Panc1 (cell line): ENCODE measurements around the gene AARS1.

Experiments used
- POLR2AphosphoS5 ChIP-seq: IDR thresholded peaks from 2 replicates; pipeline ENCODE4 v1.6.1; 2012; ENCODE audit warnings: mild to moderate bottlenecking, low read depth, low read length, moderate library complexity
- SIN3A ChIP-seq: IDR thresholded peaks from 2 replicates; pipeline ENCODE4 v1.6.1; 2012; ENCODE audit warnings: low read depth, mild to moderate bottlenecking, low read length, moderate library complexity, borderline replicate concordance; ENCODE audit not compliant: insufficient read depth
- TCF7L2 ChIP-seq: IDR thresholded peaks from 2 replicates; pipeline ENCODE4 v1.6.1; 2011; ENCODE audit warnings: mild to moderate bottlenecking, low read depth, low read length, inconsistent platforms
- TF ChIP-seq, protein P1 (sequence below): fragments of 450-650 bp; IDR thresholded peaks from 2 replicates; pipeline ENCODE4 v1.5.1; 2017; ENCODE audit warnings: mild to moderate bottlenecking
- TF ChIP-seq, protein P2 (sequence below), 2 experiments: IDR thresholded peaks; 2 replicates each; pipeline ENCODE4 v1.6.1; 2011 to 2012; ENCODE audit warnings: low read depth in 2 of 2, control low read depth in 1 of 2, low read length in 1 of 2, mild to moderate bottlenecking in 1 of 2, moderate library complexity in 1 of 2; ENCODE audit not compliant: insufficient read depth in 1 of 2

DNA sequence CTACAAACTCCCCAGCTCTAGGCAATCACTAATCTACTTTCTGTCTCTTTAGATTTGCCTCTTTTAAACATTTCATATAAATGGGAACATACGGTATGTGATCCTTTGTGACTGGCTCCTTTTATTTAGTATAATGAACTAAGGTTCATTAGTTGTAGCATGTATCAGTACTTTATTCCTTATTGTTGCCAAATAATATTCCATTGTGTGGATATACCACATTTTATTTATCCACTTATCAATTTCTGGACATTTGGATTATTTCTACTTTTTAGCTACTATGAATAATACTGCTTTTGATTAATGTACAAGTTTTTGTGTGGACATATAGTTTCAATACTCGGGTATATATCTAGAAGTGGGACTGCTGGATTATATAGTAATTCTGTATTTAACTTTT is 17.6 kb upstream of the AARS1 start:
- TF ChIP-seq, protein P1, sequence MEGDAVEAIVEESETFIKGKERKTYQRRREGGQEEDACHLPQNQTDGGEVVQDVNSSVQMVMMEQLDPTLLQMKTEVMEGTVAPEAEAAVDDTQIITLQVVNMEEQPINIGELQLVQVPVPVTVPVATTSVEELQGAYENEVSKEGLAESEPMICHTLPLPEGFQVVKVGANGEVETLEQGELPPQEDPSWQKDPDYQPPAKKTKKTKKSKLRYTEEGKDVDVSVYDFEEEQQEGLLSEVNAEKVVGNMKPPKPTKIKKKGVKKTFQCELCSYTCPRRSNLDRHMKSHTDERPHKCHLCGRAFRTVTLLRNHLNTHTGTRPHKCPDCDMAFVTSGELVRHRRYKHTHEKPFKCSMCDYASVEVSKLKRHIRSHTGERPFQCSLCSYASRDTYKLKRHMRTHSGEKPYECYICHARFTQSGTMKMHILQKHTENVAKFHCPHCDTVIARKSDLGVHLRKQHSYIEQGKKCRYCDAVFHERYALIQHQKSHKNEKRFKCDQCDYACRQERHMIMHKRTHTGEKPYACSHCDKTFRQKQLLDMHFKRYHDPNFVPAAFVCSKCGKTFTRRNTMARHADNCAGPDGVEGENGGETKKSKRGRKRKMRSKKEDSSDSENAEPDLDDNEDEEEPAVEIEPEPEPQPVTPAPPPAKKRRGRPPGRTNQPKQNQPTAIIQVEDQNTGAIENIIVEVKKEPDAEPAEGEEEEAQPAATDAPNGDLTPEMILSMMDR, result no peak
- TF ChIP-seq SIN3A (no peak), POLR2AphosphoS5 (no peak), TCF7L2 (no peak)
- TF ChIP-seq, protein P2, sequence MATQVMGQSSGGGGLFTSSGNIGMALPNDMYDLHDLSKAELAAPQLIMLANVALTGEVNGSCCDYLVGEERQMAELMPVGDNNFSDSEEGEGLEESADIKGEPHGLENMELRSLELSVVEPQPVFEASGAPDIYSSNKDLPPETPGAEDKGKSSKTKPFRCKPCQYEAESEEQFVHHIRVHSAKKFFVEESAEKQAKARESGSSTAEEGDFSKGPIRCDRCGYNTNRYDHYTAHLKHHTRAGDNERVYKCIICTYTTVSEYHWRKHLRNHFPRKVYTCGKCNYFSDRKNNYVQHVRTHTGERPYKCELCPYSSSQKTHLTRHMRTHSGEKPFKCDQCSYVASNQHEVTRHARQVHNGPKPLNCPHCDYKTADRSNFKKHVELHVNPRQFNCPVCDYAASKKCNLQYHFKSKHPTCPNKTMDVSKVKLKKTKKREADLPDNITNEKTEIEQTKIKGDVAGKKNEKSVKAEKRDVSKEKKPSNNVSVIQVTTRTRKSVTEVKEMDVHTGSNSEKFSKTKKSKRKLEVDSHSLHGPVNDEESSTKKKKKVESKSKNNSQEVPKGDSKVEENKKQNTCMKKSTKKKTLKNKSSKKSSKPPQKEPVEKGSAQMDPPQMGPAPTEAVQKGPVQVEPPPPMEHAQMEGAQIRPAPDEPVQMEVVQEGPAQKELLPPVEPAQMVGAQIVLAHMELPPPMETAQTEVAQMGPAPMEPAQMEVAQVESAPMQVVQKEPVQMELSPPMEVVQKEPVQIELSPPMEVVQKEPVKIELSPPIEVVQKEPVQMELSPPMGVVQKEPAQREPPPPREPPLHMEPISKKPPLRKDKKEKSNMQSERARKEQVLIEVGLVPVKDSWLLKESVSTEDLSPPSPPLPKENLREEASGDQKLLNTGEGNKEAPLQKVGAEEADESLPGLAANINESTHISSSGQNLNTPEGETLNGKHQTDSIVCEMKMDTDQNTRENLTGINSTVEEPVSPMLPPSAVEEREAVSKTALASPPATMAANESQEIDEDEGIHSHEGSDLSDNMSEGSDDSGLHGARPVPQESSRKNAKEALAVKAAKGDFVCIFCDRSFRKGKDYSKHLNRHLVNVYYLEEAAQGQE (IDR thresholded peaks at IDR 0.05; ENCODE audit: insufficient read depth in 1 of 2, low read depth in 2 of 2, low read length in 1 of 2), result no peak
